Measurements from ENCODE around the gene FBXO40.

The FBXO40 gene

GRCh38 chr3:121645054-121645453, 51.9 kb downstream of the FBXO40 start:
- no peak for TF ChIP-seq FOXP2 (optimal IDR thresholded peaks at IDR 0.05; ENCODE audit: borderline replicate concordance, extremely low read depth, extremely low read length, insufficient read depth)
- no peak for TF ChIP-seq POLR2AphosphoS5 (IDR thresholded peaks at IDR 0.05; ENCODE audit: low read depth, low read length)
- no peak for TF ChIP-seq TAF1 (IDR thresholded peaks at IDR 0.05; ENCODE audit: borderline replicate concordance, insufficient read depth, low read length)
- no peak for TF ChIP-seq SIN3A (IDR thresholded peaks at IDR 0.05; ENCODE audit: borderline replicate concordance, insufficient read depth, low read length)
- TF ChIP-seq REST (IDR thresholded peaks at IDR 0.05; ENCODE audit: insufficient read depth in 1 of 2, low read depth in 2 of 2, low read length in 2 of 2), result no peak

- TF ChIP-seq POLR2AphosphoS5 (IDR thresholded peaks at IDR 0.05; ENCODE audit: low read depth, low read length) (no peak), FOXP2 (optimal IDR thresholded peaks at IDR 0.05; ENCODE audit: borderline replicate concordance, extremely low read depth, extremely low read length, insufficient read depth) (no peak), REST (IDR thresholded peaks at IDR 0.05; ENCODE audit: insufficient read depth in 1 of 2, low read depth in 2 of 2, low read length in 2 of 2) (no peak), TAF1 (IDR thresholded peaks at IDR 0.05; ENCODE audit: borderline replicate concordance, insufficient read depth, low read length) (no peak), SIN3A (IDR thresholded peaks at IDR 0.05; ENCODE audit: borderline replicate concordance, insufficient read depth, low read length) (no peak)
Observed at GRCh38 chr3:121648219-121648958, 55.2 kb downstream of the FBXO40 start.

- TF ChIP-seq FOXP2 (optimal IDR thresholded peaks at IDR 0.05; ENCODE audit: borderline replicate concordance, extremely low read depth, extremely low read length, insufficient read depth), result no peak
- no peak for TF ChIP-seq POLR2AphosphoS5 (IDR thresholded peaks at IDR 0.05; ENCODE audit: low read depth, low read length)
- no peak for TF ChIP-seq REST (IDR thresholded peaks at IDR 0.05; ENCODE audit: insufficient read depth in 1 of 2, low read depth in 2 of 2, low read length in 2 of 2)
- no peak for TF ChIP-seq SIN3A (IDR thresholded peaks at IDR 0.05; ENCODE audit: borderline replicate concordance, insufficient read depth, low read length)
- TF ChIP-seq TAF1 (IDR thresholded peaks at IDR 0.05; ENCODE audit: borderline replicate concordance, insufficient read depth, low read length), result no peak
Observed at GRCh38 chr3:121649645-121650044, 56.5 kb downstream of the FBXO40 start.

GRCh38 chr3:121651684-121652083, 58.5 kb downstream of the FBXO40 start:
- no peak for TF ChIP-seq TAF1 (IDR thresholded peaks at IDR 0.05; ENCODE audit: borderline replicate concordance, insufficient read depth, low read length)
- TF ChIP-seq POLR2AphosphoS5 (IDR thresholded peaks at IDR 0.05; ENCODE audit: low read depth, low read length), result no peak
- TF ChIP-seq FOXP2 (optimal IDR thresholded peaks at IDR 0.05; ENCODE audit: borderline replicate concordance, extremely low read depth, extremely low read length, insufficient read depth), result no peak
- no peak for TF ChIP-seq REST (IDR thresholded peaks at IDR 0.05; ENCODE audit: insufficient read depth in 1 of 2, low read depth in 2 of 2, low read length in 2 of 2)
- no peak for TF ChIP-seq SIN3A (IDR thresholded peaks at IDR 0.05; ENCODE audit: borderline replicate concordance, insufficient read depth, low read length)
